ENCODE data around the gene MANBA. TPM values are rescaled to one million over a fixed set of nuclear protein-coding genes. Genes with fewer than 3 reads are reported as not detected.

The MANBA gene
- total and polyA plus RNA-seq, 2 of the 13 experiments (the other 11 are each of a cell fraction or from before 2014, with no cell fraction given) = 11.7 to 33.3 TPM

DNA sequence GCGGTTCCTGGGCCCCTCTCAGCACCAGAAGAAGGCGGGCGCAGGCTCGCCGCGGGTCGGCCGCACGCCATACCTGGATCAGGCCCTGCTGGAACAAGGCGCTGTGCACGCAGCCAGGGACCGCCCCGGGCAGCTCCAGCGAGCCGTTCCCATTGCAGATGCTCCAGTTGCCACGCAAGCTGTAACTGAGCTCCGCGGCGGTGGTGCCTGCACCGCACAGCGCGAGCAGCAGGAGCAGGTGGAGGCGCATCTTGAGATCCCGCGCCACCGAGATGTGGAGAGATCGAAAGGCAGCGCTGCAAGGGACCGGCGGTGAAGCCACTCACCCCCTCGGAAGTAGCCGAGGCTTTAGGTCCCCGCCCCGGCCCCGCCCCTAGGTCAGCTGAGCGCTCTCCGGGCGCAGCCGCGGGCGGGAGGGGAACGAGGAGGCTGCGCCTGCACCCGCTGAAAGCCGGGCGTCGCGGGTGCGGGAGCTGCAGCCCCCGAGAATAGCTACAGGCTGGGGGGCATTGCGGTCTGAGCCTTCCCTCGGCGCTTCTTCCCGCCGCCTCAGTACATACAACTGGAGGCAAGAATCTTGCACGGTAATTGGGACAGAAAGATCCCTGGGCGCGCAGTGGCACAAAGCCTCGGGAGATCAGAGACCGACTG lies at the start of gene MANBA (continued):
- TF ChIP-seq, protein P1, sequence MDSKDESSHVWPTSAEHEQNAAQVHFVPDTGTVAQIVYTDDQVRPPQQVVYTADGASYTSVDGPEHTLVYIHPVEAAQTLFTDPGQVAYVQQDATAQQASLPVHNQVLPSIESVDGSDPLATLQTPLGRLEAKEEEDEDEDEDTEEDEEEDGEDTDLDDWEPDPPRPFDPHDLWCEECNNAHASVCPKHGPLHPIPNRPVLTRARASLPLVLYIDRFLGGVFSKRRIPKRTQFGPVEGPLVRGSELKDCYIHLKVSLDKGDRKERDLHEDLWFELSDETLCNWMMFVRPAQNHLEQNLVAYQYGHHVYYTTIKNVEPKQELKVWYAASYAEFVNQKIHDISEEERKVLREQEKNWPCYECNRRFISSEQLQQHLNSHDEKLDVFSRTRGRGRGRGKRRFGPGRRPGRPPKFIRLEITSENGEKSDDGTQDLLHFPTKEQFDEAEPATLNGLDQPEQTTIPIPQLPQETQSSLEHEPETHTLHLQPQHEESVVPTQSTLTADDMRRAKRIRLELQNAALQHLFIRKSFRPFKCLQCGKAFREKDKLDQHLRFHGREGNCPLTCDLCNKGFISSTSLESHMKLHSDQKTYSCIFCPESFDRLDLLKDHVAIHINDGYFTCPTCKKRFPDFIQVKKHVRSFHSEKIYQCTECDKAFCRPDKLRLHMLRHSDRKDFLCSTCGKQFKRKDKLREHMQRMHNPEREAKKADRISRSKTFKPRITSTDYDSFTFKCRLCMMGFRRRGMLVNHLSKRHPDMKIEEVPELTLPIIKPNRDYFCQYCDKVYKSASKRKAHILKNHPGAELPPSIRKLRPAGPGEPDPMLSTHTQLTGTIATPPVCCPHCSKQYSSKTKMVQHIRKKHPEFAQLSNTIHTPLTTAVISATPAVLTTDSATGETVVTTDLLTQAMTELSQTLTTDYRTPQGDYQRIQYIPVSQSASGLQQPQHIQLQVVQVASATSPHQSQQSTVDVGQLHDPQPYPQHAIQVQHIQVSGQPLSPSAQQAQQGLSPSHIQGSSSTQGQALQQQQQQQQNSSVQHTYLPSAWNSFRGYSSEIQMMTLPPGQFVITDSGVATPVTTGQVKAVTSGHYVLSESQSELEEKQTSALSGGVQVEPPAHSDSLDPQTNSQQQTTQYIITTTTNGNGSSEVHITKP (CRISPR knock-in tag; IDR thresholded peaks at IDR 0.05; ENCODE audit: low read depth) = peak; percentile 72
- TF ChIP-seq, protein P2, sequence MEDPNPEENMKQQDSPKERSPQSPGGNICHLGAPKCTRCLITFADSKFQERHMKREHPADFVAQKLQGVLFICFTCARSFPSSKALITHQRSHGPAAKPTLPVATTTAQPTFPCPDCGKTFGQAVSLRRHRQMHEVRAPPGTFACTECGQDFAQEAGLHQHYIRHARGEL (CRISPR knock-in tag; IDR thresholded peaks at IDR 0.05) = no peak; the same call in 1 of the 2 replicates
- TF ChIP-seq ETV5 (CRISPR knock-in tag; IDR thresholded peaks at IDR 0.05; ENCODE audit: borderline replicate concordance) (peak; percentile 61; the same call in 1 of the 2 replicates), ZNF17 (CRISPR knock-in tag; IDR thresholded peaks at IDR 0.05) (no peak), SUZ12 (IDR thresholded peaks at IDR 0.05; ENCODE audit: low read depth, low read length) (no peak), ZNF33A (CRISPR knock-in tag; IDR thresholded peaks at IDR 0.05; ENCODE audit: borderline replicate concordance) (no peak), ZNF564 (CRISPR knock-in tag; IDR thresholded peaks at IDR 0.05) (peak; percentile 57), NFKBIZ (CRISPR knock-in tag; IDR thresholded peaks at IDR 0.05) (no peak), IRF2 (CRISPR knock-in tag; IDR thresholded peaks at IDR 0.05) (no peak; the same call in 1 of the 2 replicates), ZNF432 (CRISPR knock-in tag; IDR thresholded peaks at IDR 0.05; ENCODE audit: borderline replicate concordance) (no peak), RFX3 (CRISPR knock-in tag; IDR thresholded peaks at IDR 0.05) (no peak), ATF5 (CRISPR knock-in tag; IDR thresholded peaks at IDR 0.05; ENCODE audit: low read depth) (0 out of 2 replicates have a peak, but pooled peaks have one; percentile 82), WIZ (CRISPR knock-in tag; IDR thresholded peaks at IDR 0.05) (peak; percentile 66; the same call in 1 of the 2 replicates), HDAC2 (CRISPR knock-in tag; IDR thresholded peaks at IDR 0.05) (peak; percentile 67), ZMYM2 (CRISPR knock-in tag; IDR thresholded peaks at IDR 0.05) (peak; percentile 75), ZFAT (CRISPR knock-in tag; conservative IDR thresholded peaks at IDR 0.05) (no peak)
- TF ChIP-seq, protein P3, sequence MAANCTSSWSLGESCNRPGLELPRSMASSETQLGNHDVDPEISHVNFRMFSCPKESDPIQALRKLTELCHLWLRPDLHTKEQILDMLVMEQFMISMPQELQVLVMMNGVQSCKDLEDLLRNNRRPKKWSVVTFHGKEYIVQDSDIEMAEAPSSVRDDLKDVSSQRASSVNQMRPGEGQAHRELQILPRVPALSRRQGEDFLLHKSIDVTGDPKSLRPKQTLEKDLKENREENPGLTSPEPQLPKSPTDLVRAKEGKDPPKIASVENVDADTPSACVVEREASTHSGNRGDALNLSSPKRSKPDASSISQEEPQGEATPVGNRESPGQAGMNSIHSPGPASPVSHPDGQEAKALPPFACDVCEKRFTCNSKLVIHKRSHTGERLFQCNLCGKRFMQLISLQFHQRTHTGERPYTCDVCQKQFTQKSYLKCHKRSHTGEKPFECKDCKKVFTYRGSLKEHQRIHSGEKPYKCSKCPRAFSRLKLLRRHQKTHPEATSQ (CRISPR knock-in tag; IDR thresholded peaks at IDR 0.05; ENCODE audit: borderline replicate concordance) = peak; percentile 85; the same call in 1 of the 2 replicates
- TF ChIP-seq, protein P4, sequence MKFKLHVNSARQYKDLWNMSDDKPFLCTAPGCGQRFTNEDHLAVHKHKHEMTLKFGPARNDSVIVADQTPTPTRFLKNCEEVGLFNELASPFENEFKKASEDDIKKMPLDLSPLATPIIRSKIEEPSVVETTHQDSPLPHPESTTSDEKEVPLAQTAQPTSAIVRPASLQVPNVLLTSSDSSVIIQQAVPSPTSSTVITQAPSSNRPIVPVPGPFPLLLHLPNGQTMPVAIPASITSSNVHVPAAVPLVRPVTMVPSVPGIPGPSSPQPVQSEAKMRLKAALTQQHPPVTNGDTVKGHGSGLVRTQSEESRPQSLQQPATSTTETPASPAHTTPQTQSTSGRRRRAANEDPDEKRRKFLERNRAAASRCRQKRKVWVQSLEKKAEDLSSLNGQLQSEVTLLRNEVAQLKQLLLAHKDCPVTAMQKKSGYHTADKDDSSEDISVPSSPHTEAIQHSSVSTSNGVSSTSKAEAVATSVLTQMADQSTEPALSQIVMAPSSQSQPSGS (CRISPR knock-in tag; IDR thresholded peaks at IDR 0.05) = no peak
